Measurements from ENCODE around the gene PSMA5. TPM values are rescaled to one million over a fixed set of nuclear protein-coding genes. Genes with fewer than 3 reads are reported as not detected.

The PSMA5 gene
- total RNA-seq, 4 donors from 2014 or later, result 25.1 to 35.7 (median 28.0) TPM

GRCh38 chr1:109357616-109358015 lies 68.6 kb downstream of the PSMA5 start:
- Histone ChIP-seq H3K4me1 (peaks cover 23 to 33% of the 10 kb centered on the region in 2 donors), H3K27me3 (no peaks in the 10 kb centered on the region), H3K36me3 (no peaks in the 10 kb centered on the region), H3K4me3 (replicated peaks in 1 of 3) (no peak overlapping the region), H3K27ac (peak overlapping the region in 1 of 3 donors; percentile 25), H3K9me3 (no peaks in the 10 kb centered on the region)
- DNase-seq, result no peak
- intact Hi-C loops (cut with DNase I), result no loop called here
- WGBS, 2 donors, result 91 to 92% methylated on average over 1 of the region's 1 CpG
- TF ChIP-seq POLR2A (IDR thresholded peaks at IDR 0.05), result no peak
- TF ChIP-seq, protein P1, sequence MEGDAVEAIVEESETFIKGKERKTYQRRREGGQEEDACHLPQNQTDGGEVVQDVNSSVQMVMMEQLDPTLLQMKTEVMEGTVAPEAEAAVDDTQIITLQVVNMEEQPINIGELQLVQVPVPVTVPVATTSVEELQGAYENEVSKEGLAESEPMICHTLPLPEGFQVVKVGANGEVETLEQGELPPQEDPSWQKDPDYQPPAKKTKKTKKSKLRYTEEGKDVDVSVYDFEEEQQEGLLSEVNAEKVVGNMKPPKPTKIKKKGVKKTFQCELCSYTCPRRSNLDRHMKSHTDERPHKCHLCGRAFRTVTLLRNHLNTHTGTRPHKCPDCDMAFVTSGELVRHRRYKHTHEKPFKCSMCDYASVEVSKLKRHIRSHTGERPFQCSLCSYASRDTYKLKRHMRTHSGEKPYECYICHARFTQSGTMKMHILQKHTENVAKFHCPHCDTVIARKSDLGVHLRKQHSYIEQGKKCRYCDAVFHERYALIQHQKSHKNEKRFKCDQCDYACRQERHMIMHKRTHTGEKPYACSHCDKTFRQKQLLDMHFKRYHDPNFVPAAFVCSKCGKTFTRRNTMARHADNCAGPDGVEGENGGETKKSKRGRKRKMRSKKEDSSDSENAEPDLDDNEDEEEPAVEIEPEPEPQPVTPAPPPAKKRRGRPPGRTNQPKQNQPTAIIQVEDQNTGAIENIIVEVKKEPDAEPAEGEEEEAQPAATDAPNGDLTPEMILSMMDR (IDR thresholded peaks at IDR 0.05), result no peak

- H3K36me3 ChIP-seq, result peaks cover 3 to 4% of the 10 kb centered on the region in 2 donors
Observed at GRCh38 chr1:109356915-109357314, 69.3 kb downstream of the PSMA5 start.

GRCh38 chr1:109356505-109356904 lies 69.7 kb downstream of the PSMA5 start:
- Histone ChIP-seq H3K4me3 (replicated peaks in 1 of 3) (no peak overlapping the region), H3K36me3 (peaks cover 5 to 7% of the 10 kb centered on the region in 2 donors), H3K27ac (peak overlapping the region in 1 of 3 donors; percentile 40), H3K9me3 (no peaks in the 10 kb centered on the region), H3K27me3 (no peaks in the 10 kb centered on the region), H3K4me1 (peaks cover 18 to 24% of the 10 kb centered on the region in 2 donors)
- 73 to 79% methylated on average over 1 of the region's 1 CpG for WGBS, 2 donors
- no peak for DNase-seq
- TF ChIP-seq, protein P1 (IDR thresholded peaks at IDR 0.05), result no peak
- TF ChIP-seq POLR2A (IDR thresholded peaks at IDR 0.05), result no peak
- intact Hi-C loops (cut with DNase I), result no loop called here

More at GRCh38 chr1:109356915-109357314, 69.3 kb downstream of the PSMA5 start:
- intact Hi-C loops (cut with DNase I), result no loop called here
- Histone ChIP-seq H3K27me3 (no peaks in the 10 kb centered on the region), H3K27ac (no peak overlapping the region), H3K9me3 (no peaks in the 10 kb centered on the region), H3K4me1 (peaks cover 22 to 28% of the 10 kb centered on the region in 2 donors), H3K4me3 (replicated peaks in 1 of 3) (no peak overlapping the region)
- no peak for DNase-seq
- no peak for TF ChIP-seq POLR2A (IDR thresholded peaks at IDR 0.05)
- TF ChIP-seq, protein P1 (IDR thresholded peaks at IDR 0.05), result no peak
- WGBS, 2 donors, result 100% methylated on average over 1 of the region's 1 CpG

DNA sequence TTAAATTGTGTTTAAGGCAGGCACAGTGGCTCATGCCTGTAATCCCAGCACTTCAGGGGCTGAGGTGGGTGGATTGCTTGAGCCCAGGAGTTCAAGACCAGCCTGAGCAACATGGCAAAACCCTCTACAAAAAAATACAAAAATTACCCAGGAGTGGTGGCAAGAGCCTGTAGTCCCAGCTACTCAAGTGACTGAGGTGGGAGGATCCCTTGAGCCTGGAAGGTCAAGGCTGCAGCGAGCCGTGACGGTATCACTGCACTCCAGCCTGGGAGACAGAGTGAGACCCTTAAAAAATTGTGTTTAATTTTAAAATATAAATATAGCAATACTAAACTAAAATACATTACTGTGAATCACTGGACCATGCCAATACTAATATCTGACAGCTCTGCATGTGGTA lies 71.3 kb downstream of the PSMA5 start:
- H3K4me3 ChIP-seq (replicated peaks in 1 of 3), result no peak overlapping the region
- H3K4me1 ChIP-seq, result peaks cover 17 to 21% of the 10 kb centered on the region in 2 donors
- H3K36me3 ChIP-seq, result peaks cover 7 to 12% of the 10 kb centered on the region in 2 donors
- H3K27ac ChIP-seq, result peak overlapping the region; percentile 40 to 46 (median 44)
- 44 to 63% methylated on average over 3 of the region's 3 CpGs for WGBS, 2 donors
- no peaks in the 10 kb centered on the region for H3K9me3 ChIP-seq
- no peaks in the 10 kb centered on the region for H3K27me3 ChIP-seq
- intact Hi-C loops (cut with DNase I), result no loop called here
- DNase-seq, result peak; percentile 70 to 75
- TF ChIP-seq POLR2A (IDR thresholded peaks at IDR 0.05), result no peak
- TF ChIP-seq, protein P1 (IDR thresholded peaks at IDR 0.05), result no peak

- TF ChIP-seq, protein P1 (IDR thresholded peaks at IDR 0.05), result no peak
- TF ChIP-seq POLR2A (IDR thresholded peaks at IDR 0.05), result no peak
- intact Hi-C loops (cut with DNase I), result no loop called here
- 93% methylated on average over 5 of the region's 5 CpGs for WGBS, 2 donors
- no peak overlapping the region for H3K27ac ChIP-seq
- no peaks in the 10 kb centered on the region for H3K9me3 ChIP-seq
- peaks cover 13 to 16% of the 10 kb centered on the region in 2 donors for H3K4me1 ChIP-seq
- H3K36me3 ChIP-seq, result peaks cover 14 to 22% of the 10 kb centered on the region in 2 donors
- H3K4me3 ChIP-seq (replicated peaks in 1 of 3), result no peak overlapping the region
- no peak for DNase-seq
- H3K27me3 ChIP-seq, result no peaks in the 10 kb centered on the region
Observed at GRCh38 chr1:109351457-109351856, 74.8 kb downstream of the PSMA5 start.

Data from thyroid gland (tissue), 4 donors.